ENCODE results near the gene IFI44. TPM values are rescaled to one million over a fixed set of nuclear protein-coding genes. Genes with fewer than 3 reads are reported as not detected.
A peak's percentile ranks its signal among the peaks of the same experiment; 100 is the strongest.

The IFI44 gene
- total RNA-seq, 2 donors from 2014 or later = 10.0 to 13.5 TPM

DNA sequence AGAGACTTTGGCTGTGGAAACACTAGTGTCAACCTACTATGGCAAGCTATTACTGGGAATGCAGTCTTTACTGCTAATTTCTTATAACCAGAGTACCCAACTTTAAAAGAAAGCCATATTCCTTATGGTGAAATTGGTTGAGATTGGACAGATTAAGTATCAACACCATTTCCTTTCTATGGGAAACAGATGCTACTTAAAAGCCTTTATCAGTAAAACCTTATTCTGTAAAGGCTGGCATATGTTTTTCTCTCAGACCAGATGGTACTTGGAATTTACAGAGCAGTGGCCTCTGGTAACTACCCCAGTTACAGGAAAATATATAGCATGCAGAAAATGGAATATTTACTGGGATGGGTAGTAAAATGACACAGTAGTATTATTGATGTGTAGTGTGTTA, 18.8 kb downstream of the IFI44 start:
- DNase-seq (ENCODE audit: low spot score) (no peak), ATAC-seq (no peak)
- no peaks in the 10 kb centered on the region for H3K4me1 Mint-ChIP-seq (ENCODE audit: low read depth in 2 of 2)
- peaks cover 3% of the 10 kb centered on the region for H3K36me3 Mint-ChIP-seq
- H3K4me3 Mint-ChIP-seq = no peak overlapping the region
- H3K9me3 Mint-ChIP-seq = no peaks in the 10 kb centered on the region
- no peaks in the 10 kb centered on the region for H3K27me3 Mint-ChIP-seq
- H3K27ac Mint-ChIP-seq = no peak overlapping the region

DNA sequence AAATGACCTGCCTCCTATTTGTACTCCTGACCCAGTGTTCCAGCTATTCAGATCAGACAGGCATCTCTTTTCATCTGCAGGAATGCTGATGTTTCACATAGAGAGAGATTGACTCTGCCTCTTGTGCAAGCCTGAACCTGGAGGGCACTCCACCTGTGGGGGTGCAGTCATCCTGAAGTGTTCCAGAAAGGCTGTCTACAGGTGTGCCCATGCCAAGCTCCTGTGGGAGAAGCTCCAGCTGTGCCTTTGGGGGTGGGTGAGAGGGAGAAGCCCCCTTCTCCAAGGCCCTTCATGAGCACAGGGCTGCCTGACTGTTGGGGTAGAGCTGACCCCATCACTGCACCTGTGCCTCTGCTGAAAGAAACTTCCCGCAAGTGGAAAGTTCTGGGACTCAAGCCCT, 22.8 kb downstream of the IFI44 start:
- H3K4me3 Mint-ChIP-seq = no peak overlapping the region
- ATAC-seq = peak in 1 of 2 donors; percentile 53
- H3K4me1 Mint-ChIP-seq (ENCODE audit: low read depth in 2 of 2) = no peaks in the 10 kb centered on the region
- H3K9me3 Mint-ChIP-seq = no peaks in the 10 kb centered on the region
- H3K27ac Mint-ChIP-seq = no peak overlapping the region
- no peak for DNase-seq (ENCODE audit: low spot score)
- no peaks in the 10 kb centered on the region for H3K36me3 Mint-ChIP-seq
- no peaks in the 10 kb centered on the region for H3K27me3 Mint-ChIP-seq

DNA sequence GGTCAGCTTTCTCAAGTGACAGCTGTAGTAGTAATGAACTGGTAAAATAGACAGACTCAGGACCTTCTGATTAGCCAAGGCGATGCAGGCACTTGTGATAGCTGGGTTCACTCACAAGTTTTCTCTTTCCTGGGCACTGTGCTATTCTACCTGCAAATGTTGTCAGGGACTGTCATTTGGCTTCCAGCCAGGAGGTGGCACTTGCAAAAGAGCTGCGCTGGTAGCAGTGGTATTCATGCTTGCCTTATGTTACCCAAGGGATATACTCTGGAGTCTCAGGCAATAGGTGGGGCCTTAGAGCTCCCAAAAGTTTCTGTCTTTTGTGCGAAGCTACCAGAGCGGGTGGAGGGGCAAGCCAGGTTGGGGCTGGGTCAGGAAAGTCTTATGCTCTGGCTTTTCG, 23.5 kb downstream of the IFI44 start:
- peak in 1 of 2 donors; percentile 9 for ATAC-seq
- Mint-ChIP-seq H3K4me1 (ENCODE audit: low read depth in 2 of 2) (peaks cover 3 to 6% of the 10 kb centered on the region in 2 donors), H3K9me3 (no peaks in the 10 kb centered on the region), H3K4me3 (no peak overlapping the region), H3K36me3 (no peaks in the 10 kb centered on the region), H3K27ac (no peak overlapping the region), H3K27me3 (no peaks in the 10 kb centered on the region)
- DNase-seq (ENCODE audit: low spot score) = no peak

DNA sequence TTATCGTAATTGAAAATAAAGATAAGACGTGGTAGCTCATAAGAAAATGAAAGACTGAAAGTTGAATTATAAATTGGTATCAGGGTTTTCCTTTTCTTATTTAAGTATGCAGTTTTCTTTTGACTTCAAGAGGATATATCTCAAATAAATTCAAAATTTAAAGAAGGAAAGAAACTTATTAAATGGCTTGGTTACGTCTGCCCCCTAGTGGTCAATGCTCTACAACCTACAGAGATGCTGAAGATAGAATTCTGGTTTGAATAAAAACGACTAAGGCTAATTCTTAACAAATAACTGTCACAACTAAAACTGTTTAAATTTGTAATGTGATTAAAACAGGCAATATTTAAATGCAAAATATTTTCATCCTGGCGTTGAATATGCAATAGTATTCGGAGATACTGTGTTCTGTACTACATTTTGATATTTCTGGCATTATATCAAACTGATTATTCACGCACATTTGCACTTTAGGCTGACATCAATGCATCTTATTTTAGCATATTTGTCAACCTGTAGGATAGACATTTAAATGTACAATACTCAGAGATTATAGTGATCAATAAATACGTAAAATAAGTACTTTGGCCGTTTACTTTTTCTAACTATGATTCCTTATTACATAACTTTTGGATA, 26.8 kb downstream of the IFI44 start:
- ATAC-seq (no peak), DNase-seq (ENCODE audit: low spot score) (peak; percentile 65)
- Mint-ChIP-seq H3K4me3 (no peak overlapping the region), H3K4me1 (ENCODE audit: low read depth in 2 of 2) (peaks cover 6 to 8% of the 10 kb centered on the region in 2 donors), H3K36me3 (no peaks in the 10 kb centered on the region), H3K27ac (no peak overlapping the region), H3K9me3 (no peaks in the 10 kb centered on the region), H3K27me3 (no peaks in the 10 kb centered on the region)

DNA sequence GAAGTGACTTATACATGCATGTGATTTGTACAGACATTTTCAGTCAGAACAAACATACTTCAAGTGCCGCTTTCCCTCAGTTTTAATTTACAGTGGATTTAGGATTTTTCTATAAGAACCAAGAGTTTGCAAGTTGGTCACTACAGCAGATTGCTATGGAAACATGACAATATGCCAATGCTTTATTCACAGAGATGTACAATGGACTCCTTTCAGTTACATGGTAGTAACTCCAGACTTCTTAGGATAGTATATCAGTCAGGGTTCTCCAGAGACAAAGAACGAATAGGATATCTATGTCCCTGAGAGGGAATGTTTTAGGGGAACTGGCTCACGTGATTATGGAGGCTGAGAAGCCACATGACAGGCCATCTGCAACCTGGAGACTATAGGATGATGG, 27.4 kb downstream of the IFI44 start:
- H3K4me3 Mint-ChIP-seq = no peak overlapping the region
- H3K27ac Mint-ChIP-seq = no peak overlapping the region
- DNase-seq (ENCODE audit: low spot score) (no peak), ATAC-seq (no peak)
- no peaks in the 10 kb centered on the region for H3K27me3 Mint-ChIP-seq
- no peaks in the 10 kb centered on the region for H3K36me3 Mint-ChIP-seq
- no peaks in the 10 kb centered on the region for H3K9me3 Mint-ChIP-seq
- H3K4me1 Mint-ChIP-seq (ENCODE audit: low read depth in 2 of 2) = peaks cover 6 to 8% of the 10 kb centered on the region in 2 donors

DNA sequence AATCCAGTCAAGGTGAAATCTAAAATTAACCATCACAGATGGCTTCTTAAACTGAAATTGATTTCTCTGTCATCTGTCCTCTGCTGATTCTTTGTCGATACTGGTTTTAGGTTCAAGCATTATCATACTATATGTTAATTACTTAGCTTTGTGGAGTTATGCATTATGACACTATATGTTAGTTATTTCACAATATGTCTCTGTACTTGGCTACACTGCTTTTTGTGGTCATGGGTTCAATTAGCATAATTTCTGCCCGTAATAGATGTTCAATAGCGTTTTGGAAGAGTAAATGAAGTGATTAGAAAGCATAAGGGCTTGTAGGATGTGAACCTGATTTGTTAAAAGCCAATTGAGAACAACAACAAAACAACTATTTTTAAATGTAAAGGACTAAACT, 28.2 kb downstream of the IFI44 start:
- DNase-seq (ENCODE audit: low spot score) (no peak), ATAC-seq (no peak)
- Mint-ChIP-seq H3K36me3 (no peaks in the 10 kb centered on the region), H3K27ac (no peak overlapping the region), H3K9me3 (no peaks in the 10 kb centered on the region), H3K4me3 (peak overlapping the region; percentile 5), H3K4me1 (ENCODE audit: low read depth in 2 of 2) (peaks cover 6 to 8% of the 10 kb centered on the region in 2 donors), H3K27me3 (peaks cover 0 to 2% of the 10 kb centered on the region in 2 donors)

DNA sequence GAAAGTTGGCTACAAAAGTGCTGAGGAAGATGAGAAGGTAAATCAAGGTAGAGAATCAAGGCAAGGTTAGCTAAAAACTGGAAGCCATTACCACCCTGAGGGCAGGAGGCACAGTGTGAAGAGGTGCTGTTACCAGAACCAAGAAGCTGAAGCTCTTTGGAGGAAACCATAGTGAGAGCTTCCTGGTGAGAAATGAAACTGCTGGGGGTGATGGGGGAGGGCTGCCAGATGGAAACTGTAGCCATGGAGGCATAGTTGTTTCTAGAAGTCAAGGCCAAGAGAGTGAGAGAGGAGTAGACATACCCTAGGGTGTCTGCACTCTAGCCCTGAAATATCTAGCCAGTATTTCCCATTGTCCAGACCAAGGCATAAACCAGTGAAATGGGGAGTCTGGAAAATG, 28.7 kb downstream of the IFI44 start:
- Mint-ChIP-seq H3K36me3 (no peaks in the 10 kb centered on the region), H3K27ac (no peak overlapping the region), H3K9me3 (no peaks in the 10 kb centered on the region), H3K27me3 (peaks cover 0 to 2% of the 10 kb centered on the region in 2 donors), H3K4me1 (ENCODE audit: low read depth in 2 of 2) (peaks cover 6 to 8% of the 10 kb centered on the region in 2 donors), H3K4me3 (peak overlapping the region; percentile 5)
- ATAC-seq = peak; percentile 52 to 66
- no peak for DNase-seq (ENCODE audit: low spot score)

DNA sequence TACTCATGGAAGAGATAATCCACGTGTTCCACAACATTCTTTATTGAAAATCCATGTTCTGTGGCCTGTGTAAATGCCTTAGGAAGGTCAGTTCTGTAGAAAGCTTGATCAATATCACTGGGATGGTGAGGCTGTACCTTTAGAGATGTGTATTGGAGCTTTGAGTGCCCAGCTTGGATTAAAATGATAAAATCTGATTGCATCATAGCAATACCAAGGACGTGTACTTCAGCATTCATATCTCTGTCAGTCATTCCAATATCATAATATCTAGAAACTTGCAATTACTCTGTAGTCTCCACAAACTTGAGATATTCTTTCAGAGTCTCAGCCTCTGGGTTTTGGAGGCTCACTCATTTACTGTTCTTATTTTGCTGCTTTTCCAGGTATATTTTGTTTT, 31.6 kb downstream of the IFI44 start:
- H3K27ac Mint-ChIP-seq = no peak overlapping the region
- no peaks in the 10 kb centered on the region for H3K36me3 Mint-ChIP-seq
- H3K4me1 Mint-ChIP-seq (ENCODE audit: low read depth in 2 of 2) = peaks cover 6 to 8% of the 10 kb centered on the region in 2 donors
- ATAC-seq (no peak), DNase-seq (ENCODE audit: low spot score) (no peak)
- H3K9me3 Mint-ChIP-seq = no peaks in the 10 kb centered on the region
- H3K27me3 Mint-ChIP-seq = peaks cover 0 to 2% of the 10 kb centered on the region in 2 donors
- no peak overlapping the region for H3K4me3 Mint-ChIP-seq

DNA sequence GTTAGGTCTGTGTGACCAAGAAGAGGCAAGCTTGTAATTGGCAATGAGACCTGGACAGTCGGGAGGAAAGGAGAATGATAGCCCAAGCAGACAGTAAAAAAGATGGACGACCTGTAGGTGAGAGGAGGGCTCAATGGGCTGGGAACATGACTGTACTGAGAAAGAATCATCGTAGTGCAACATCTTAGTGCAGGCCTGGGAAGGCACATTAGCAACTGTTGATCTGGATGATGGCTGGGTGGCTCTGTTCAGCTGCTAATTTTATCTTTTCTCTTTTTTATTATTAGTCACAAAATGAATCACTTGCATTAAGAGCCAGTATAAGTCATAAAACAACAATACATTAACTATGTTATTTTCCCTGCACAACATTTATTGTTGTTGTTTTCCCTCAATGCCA, 32.9 kb downstream of the IFI44 start:
- H3K9me3 Mint-ChIP-seq = no peaks in the 10 kb centered on the region
- H3K4me3 Mint-ChIP-seq = no peak overlapping the region
- peaks cover 6 to 8% of the 10 kb centered on the region in 2 donors for H3K4me1 Mint-ChIP-seq (ENCODE audit: low read depth in 2 of 2)
- H3K36me3 Mint-ChIP-seq = no peaks in the 10 kb centered on the region
- peaks cover 0 to 2% of the 10 kb centered on the region in 2 donors for H3K27me3 Mint-ChIP-seq
- ATAC-seq = no peak
- no peak overlapping the region for H3K27ac Mint-ChIP-seq
- no peak for DNase-seq (ENCODE audit: low spot score)

DNA sequence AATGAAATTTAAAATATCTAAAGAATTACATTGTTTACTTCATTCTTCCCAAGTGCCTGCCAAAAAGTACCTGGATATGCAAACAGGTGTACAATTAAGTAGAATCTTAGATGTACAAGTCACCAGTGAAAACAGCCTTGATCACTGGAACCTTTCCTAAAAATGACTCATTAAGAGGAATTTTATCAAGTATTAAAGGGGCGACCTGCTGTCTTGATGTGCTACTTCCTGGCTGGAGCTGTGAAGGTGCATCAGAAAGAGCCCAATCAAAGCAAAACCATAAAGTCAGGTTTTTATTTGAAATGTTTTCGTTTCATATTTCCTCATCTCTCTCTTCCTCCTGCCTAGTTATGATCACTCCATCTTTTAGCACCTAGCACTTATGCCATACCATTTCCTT, 33.4 kb downstream of the IFI44 start:
- Mint-ChIP-seq H3K27ac (no peak overlapping the region), H3K27me3 (peaks cover 0 to 2% of the 10 kb centered on the region in 2 donors), H3K4me3 (no peak overlapping the region), H3K9me3 (no peaks in the 10 kb centered on the region), H3K36me3 (no peaks in the 10 kb centered on the region), H3K4me1 (ENCODE audit: low read depth in 2 of 2) (peaks cover 3% of the 10 kb centered on the region in 2 donors)
- DNase-seq (ENCODE audit: low spot score) (no peak), ATAC-seq (no peak)

DNA sequence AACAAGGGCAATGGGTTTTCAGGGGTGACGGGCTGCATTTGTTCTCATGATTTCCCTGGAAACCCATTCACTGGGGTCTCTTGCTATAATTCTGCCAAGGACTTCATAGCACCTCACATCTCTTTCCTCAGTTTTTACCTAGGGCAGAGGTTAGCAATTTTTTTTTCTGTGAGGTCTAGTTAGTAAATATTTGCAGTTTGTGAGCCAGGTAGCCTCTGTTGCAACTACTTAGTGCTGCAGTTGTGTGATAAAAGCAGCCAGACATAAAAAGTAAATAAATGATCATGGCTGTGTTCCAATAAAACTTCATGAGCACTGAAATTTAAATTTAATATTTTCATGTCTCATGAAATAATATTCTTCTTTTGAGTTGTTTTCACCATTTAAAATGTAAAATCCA, 37.7 kb downstream of the IFI44 start:
- Mint-ChIP-seq H3K27ac (no peak overlapping the region), H3K27me3 (peaks cover 13 to 20% of the 10 kb centered on the region in 2 donors), H3K4me3 (no peak overlapping the region), H3K36me3 (no peaks in the 10 kb centered on the region), H3K4me1 (ENCODE audit: low read depth in 2 of 2) (no peaks in the 10 kb centered on the region), H3K9me3 (peaks cover 6% of the 10 kb centered on the region)
- ATAC-seq = no peak
- DNase-seq (ENCODE audit: low spot score) = no peak

DNA sequence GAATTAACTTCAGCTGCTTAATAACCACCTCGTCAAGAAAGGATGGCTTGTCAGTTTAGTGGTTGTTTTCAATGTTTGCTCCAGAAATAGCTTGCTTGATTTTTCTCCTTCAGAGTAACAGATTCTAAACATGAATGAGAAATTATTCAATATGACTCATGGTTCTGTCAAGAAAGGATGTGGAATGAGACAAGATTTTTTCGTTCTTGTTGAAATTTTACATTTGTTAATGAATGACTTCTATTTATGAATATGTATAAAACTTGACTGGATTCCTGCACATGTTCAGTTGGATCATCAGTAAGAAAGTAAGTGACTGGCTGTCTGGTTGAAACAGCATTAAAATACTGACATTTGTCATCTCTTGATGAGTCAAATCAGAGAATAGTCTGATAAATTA, 38.3 kb downstream of the IFI44 start:
- Mint-ChIP-seq H3K9me3 (peaks cover 6% of the 10 kb centered on the region), H3K4me3 (no peak overlapping the region), H3K36me3 (no peaks in the 10 kb centered on the region), H3K27ac (no peak overlapping the region), H3K27me3 (peaks cover 12 to 20% of the 10 kb centered on the region in 2 donors), H3K4me1 (ENCODE audit: low read depth in 2 of 2) (no peaks in the 10 kb centered on the region)
- ATAC-seq (no peak), DNase-seq (ENCODE audit: low spot score) (no peak)

DNA sequence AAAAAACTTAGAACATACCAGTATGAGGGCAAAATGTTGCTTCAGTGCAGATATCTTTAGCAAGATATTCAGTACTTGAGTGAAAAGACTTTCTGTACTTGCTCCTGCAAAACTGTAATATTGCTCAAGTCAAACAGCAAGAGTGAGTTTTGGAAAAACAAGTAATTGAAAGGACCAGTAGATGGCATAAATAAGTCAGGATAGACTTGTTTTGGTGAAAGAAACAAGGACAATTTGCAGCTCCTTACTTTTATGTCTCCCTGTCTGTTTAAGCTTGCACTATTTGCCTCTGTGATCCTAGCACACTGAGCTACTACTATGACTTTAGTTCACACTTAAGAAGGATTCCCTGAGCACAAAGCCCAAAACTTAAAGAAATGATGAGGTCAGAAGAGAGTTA, 39.1 kb downstream of the IFI44 start:
- H3K4me3 Mint-ChIP-seq = no peak overlapping the region
- no peaks in the 10 kb centered on the region for H3K36me3 Mint-ChIP-seq
- DNase-seq (ENCODE audit: low spot score) = no peak
- peaks cover 12 to 20% of the 10 kb centered on the region in 2 donors for H3K27me3 Mint-ChIP-seq
- no peak overlapping the region for H3K27ac Mint-ChIP-seq
- H3K9me3 Mint-ChIP-seq = peaks cover 6% of the 10 kb centered on the region
- H3K4me1 Mint-ChIP-seq (ENCODE audit: low read depth in 2 of 2) = no peaks in the 10 kb centered on the region
- ATAC-seq = no peak

DNA sequence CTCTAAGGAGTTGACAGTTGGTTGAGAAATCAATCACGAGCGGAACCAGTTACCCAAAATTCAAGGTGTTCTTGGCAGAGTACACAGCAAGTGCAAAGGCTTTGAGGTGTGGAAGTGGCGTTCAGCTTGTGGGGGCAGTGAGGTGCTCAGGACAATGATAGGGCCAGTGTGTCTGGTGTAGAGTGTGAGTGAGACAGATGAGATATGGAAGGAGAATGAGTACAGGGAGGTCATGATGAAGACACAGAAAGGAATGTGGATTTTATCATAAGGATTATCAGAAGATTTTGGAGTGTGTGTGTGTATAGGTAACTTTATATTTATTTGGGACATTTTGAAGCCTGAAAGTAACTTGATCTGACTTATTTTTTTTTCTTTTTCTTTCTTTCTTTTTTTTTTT, 40.9 kb downstream of the IFI44 start:
- ATAC-seq = no peak
- H3K4me1 Mint-ChIP-seq (ENCODE audit: low read depth in 2 of 2) = no peaks in the 10 kb centered on the region
- no peaks in the 10 kb centered on the region for H3K36me3 Mint-ChIP-seq

More for the DNA sequence above, 40.9 kb downstream of the IFI44 start:
- H3K4me3 Mint-ChIP-seq = no peak overlapping the region
- H3K27ac Mint-ChIP-seq = no peak overlapping the region
- peaks cover 6% of the 10 kb centered on the region for H3K9me3 Mint-ChIP-seq
- peaks cover 12 to 20% of the 10 kb centered on the region in 2 donors for H3K27me3 Mint-ChIP-seq
- DNase-seq (ENCODE audit: low spot score) = no peak
